Keratinocyte (primary cell): ENCODE measurements around the gene DCUN1D2. TPM values are rescaled to one million over a fixed set of nuclear protein-coding genes. Genes with fewer than 3 reads are reported as not detected.

Experiments used
- DNase-seq: peaks from one replicate; pipeline ENCODE4 v3.0.0-alpha.2; 2011; ENCODE audit warnings: low read depth, missing footprints, low spot score
- FAIRE-seq: peaks from 2 replicates; lab custom pipeline; 2011; peaks lifted over from hg19 to GRCh38; lab: Jason Lieb, UNC
- H2AFZ ChIP-seq: 2 replicates; pipeline ENCODE4 v1.6.0; 2012; ENCODE audit warnings: low read length, control low read depth, inconsistent platforms; ENCODE audit not compliant: control insufficient read depth
- H3K27ac ChIP-seq: 2 replicates; pipeline ENCODE4 v1.5.1; 2011; ENCODE audit warnings: low read length; ENCODE audit not compliant: control insufficient read depth, insufficient read depth
- H3K27me3 ChIP-seq: 3 replicates; pipeline ENCODE4 v1.6.0; 2011; ENCODE audit warnings: low read length; ENCODE audit not compliant: control insufficient read depth, insufficient read depth; ENCODE audit errors: extremely low read depth
- H3K36me3 ChIP-seq, 2 experiments: 2 replicates in 1 of 2; 3 replicates in 1 of 2; pipeline ENCODE4 v1.5.1; 2011; ENCODE audit warnings: low read length in 2 of 2, mild to moderate bottlenecking in 1 of 2; ENCODE audit not compliant: control insufficient read depth in 2 of 2, insufficient read depth in 2 of 2; ENCODE audit errors: extremely low read depth in 1 of 2
- H3K4me1 ChIP-seq: 3 replicates; pipeline ENCODE4 v1.5.1; 2011; ENCODE audit warnings: low read length; ENCODE audit not compliant: control insufficient read depth, insufficient read depth; ENCODE audit errors: extremely low read depth
- H3K4me2 ChIP-seq: 3 replicates; pipeline ENCODE4 v1.6.0; 2011; ENCODE audit warnings: low read depth, low read length; ENCODE audit not compliant: control insufficient read depth, insufficient read depth; ENCODE audit errors: extremely low read depth
- H3K4me3 ChIP-seq, 3 experiments: fragments of 200-600 bp in 1 of 3; sonication (generic) in 1 of 3; 2 replicates in 2 of 3; 3 replicates in 1 of 3; pipeline ENCODE4 v1.5.1; 2011 to 2016; ENCODE audit warnings: low read length in 3 of 3, mild to moderate bottlenecking in 3 of 3, control low read depth in 2 of 3, inconsistent platforms in 1 of 3, low read depth in 1 of 3, mixed read lengths in 1 of 3, mixed run types in 1 of 3, moderate library complexity in 1 of 3; ENCODE audit not compliant: control insufficient read depth in 2 of 3, insufficient read depth in 2 of 3; ENCODE audit errors: extremely low read depth in 1 of 3
- H3K79me2 ChIP-seq: 2 replicates; pipeline ENCODE4 v1.6.0; 2012; ENCODE audit warnings: low read length; ENCODE audit not compliant: control insufficient read depth, insufficient read depth
- H3K9ac ChIP-seq: 3 replicates; pipeline ENCODE4 v1.6.0; 2011; ENCODE audit warnings: low read length; ENCODE audit not compliant: control insufficient read depth, insufficient read depth; ENCODE audit errors: extremely low read depth
- H3K9me1 ChIP-seq: 3 replicates; pipeline ENCODE4 v1.6.0; 2011; ENCODE audit warnings: low read length; ENCODE audit not compliant: control insufficient read depth, insufficient read depth; ENCODE audit errors: extremely low read depth
- H3K9me3 ChIP-seq: 2 replicates; pipeline ENCODE4 v1.5.1; 2012; ENCODE audit warnings: low read depth, low read length; ENCODE audit not compliant: control insufficient read depth
- H4K20me1 ChIP-seq: 3 replicates; pipeline ENCODE4 v1.6.0; 2011; ENCODE audit warnings: low read length; ENCODE audit not compliant: control insufficient read depth, insufficient read depth; ENCODE audit errors: extremely low read depth
- CTCF ChIP-seq, 3 experiments: IDR thresholded peaks in 1 of 3; conservative IDR thresholded peaks in 1 of 3; optimal IDR thresholded peaks in 1 of 3; 2 replicates in 2 of 3; 3 replicates in 1 of 3; pipeline versions ENCODE3 to v1.5.1; 2011; ENCODE audit warnings: low read length in 3 of 3, mild to moderate bottlenecking in 3 of 3, moderate library complexity in 2 of 3, control low read depth in 1 of 3, inconsistent platforms in 1 of 3; ENCODE audit not compliant: insufficient read depth in 2 of 3; ENCODE audit errors: extremely low read depth in 1 of 3
- EZH2 ChIP-seq: IDR thresholded peaks from one replicate; pipeline ENCODE4 v1.6.1; 2012; ENCODE audit warnings: inconsistent platforms, mild to moderate bottlenecking, low read length, moderate library complexity
- dilution Hi-C: fragments of 300-500 bp; cut with MboI; formaldehyde crosslinking; loops from one replicate; pipeline ENCODE4 v1.7.0; 2020; ENCODE audit warnings: low sequenced_read_pairs; ENCODE audit not compliant: extremely low pct_ligation_motif_present
- polyA plus RNA-seq, 5 experiments: library from polyadenylated mRNA; depleted of rRNA in 3 of 5; stranded (reverse) in 3 of 5; stranded (forward) in 1 of 5; unstranded in 1 of 5; fragments of >200 nt; gene quantifications; 1 replicate in 1 of 5; 2 replicates in 3 of 5; 3 replicates in 1 of 5; pipeline versions ENCODE4 v1.2.1 to v1.2.3, GENCODE V29; 2011 to 2012; ENCODE audit warnings: missing spikeins in 2 of 5, low read depth in 1 of 5, low replicate concordance in 1 of 5

DCUN1D2 gene
- polyA plus RNA-seq, 1 donor (not counting 4 experiments of a cell fraction or from before 2014, with no cell fraction given), result 9.1 TPM

GRCh38 chr13:113469582-113469981 is 20.9 kb downstream of the DCUN1D2 start:
- no peaks in the 10 kb centered on the region for H4K20me1 ChIP-seq
- no peak overlapping the region for H3K9ac ChIP-seq
- DNase-seq, result no peak
- H3K4me3 ChIP-seq, result no peak overlapping the region
- no peak overlapping the region for H2AFZ ChIP-seq
- no peak for FAIRE-seq
- dilution Hi-C loops, result no loop called here
- TF ChIP-seq CTCF (optimal IDR thresholded peaks at IDR 0.05 in 1 of 3, IDR thresholded peaks at IDR 0.05 in 1 of 3, conservative IDR thresholded peaks at IDR 0.05 in 1 of 3; ENCODE audit: extremely low read depth in 1 of 3, insufficient read depth in 2 of 3, low read length in 3 of 3) (no peak), EZH2 (no peak)
- no peaks in the 10 kb centered on the region for H3K27me3 ChIP-seq
- H3K36me3 ChIP-seq, result peaks cover 10 to 11% of the 10 kb centered on the region in 2 experiments
- H3K9me1 ChIP-seq, result no peaks in the 10 kb centered on the region
- H3K9me3 ChIP-seq, result no peaks in the 10 kb centered on the region
- H3K4me1 ChIP-seq, result no peaks in the 10 kb centered on the region
- no peak overlapping the region for H3K27ac ChIP-seq
- no peaks in the 10 kb centered on the region for H3K79me2 ChIP-seq
- no peak overlapping the region for H3K4me2 ChIP-seq

- no peak overlapping the region for H3K4me3 ChIP-seq
- DNase-seq, result no peak
- no peak for FAIRE-seq
- H3K4me1 ChIP-seq, result no peaks in the 10 kb centered on the region
- peaks cover 6% of the 10 kb centered on the region in 2 experiments for H3K36me3 ChIP-seq
- TF ChIP-seq EZH2, result no peak
- TF ChIP-seq CTCF (optimal IDR thresholded peaks at IDR 0.05 in 1 of 3, IDR thresholded peaks at IDR 0.05 in 1 of 3, conservative IDR thresholded peaks at IDR 0.05 in 1 of 3; ENCODE audit: extremely low read depth in 1 of 3, insufficient read depth in 2 of 3, low read length in 3 of 3), result no peak
- dilution Hi-C loops, result no loop called here
- no peaks in the 10 kb centered on the region for H3K9me3 ChIP-seq
- H2AFZ ChIP-seq, result no peak overlapping the region
- H3K79me2 ChIP-seq, result no peaks in the 10 kb centered on the region
- H3K9ac ChIP-seq, result no peak overlapping the region
- H3K9me1 ChIP-seq, result no peaks in the 10 kb centered on the region
- no peaks in the 10 kb centered on the region for H4K20me1 ChIP-seq
- no peak overlapping the region for H3K4me2 ChIP-seq
- H3K27ac ChIP-seq, result no peak overlapping the region
- H3K27me3 ChIP-seq, result no peaks in the 10 kb centered on the region
Measured at GRCh38 chr13:113468472-113469201, 21.9 kb downstream of the DCUN1D2 start.
